Uterus (tissue), 4 donors: ENCODE measurements around the gene SESTD1. TPM values are rescaled to one million over a fixed set of nuclear protein-coding genes. Genes with fewer than 3 reads are reported as not detected.

Experiments
- DNase-seq, 2 donors: peaks; one replicate each; pipeline ENCODE4 v3.0.0-alpha.2; 2019 to 2020
- H3K27ac ChIP-seq, 2 donors: fragments of 200-600 bp; sonication (generic); 1 replicate in 1 of 2; 2 replicates in 1 of 2; pipeline ENCODE4 v1.5.1; 2016 to 2018
- H3K27me3 ChIP-seq, 2 donors: fragments of 200-600 bp; sonication (generic); one replicate each; pipeline ENCODE4 v1.5.1; 2018 to 2019; ENCODE audit warnings: control low read depth in 1 of 2
- H3K36me3 ChIP-seq, 2 donors: fragments of 200-600 bp; sonication (generic); one replicate each; pipeline ENCODE4 v1.5.1; 2019; ENCODE audit warnings: control low read depth in 1 of 2
- H3K4me1 ChIP-seq, 2 donors: fragments of 200-600 bp; sonication (generic); one replicate each; pipeline ENCODE4 v1.5.1; 2018 to 2019; ENCODE audit warnings: control low read depth in 1 of 2
- H3K4me3 ChIP-seq, 2 donors: fragments of 200-600 bp; sonication (generic); 1 replicate in 1 of 2; 2 replicates in 1 of 2; pipeline ENCODE4 v1.5.1; 2018 to 2019; ENCODE audit warnings: mild to moderate bottlenecking in 1 of 2
- H3K9me3 ChIP-seq, 2 donors: fragments of 200-600 bp; sonication (generic); one replicate each; pipeline ENCODE4 v1.5.1; 2019; ENCODE audit warnings: control low read depth in 1 of 2
- CTCF ChIP-seq, 4 experiments: fragments of 200-600 bp in 2 of 4; fragments of 450-650 bp in 2 of 4; sonication (generic) in 2 of 4; IDR thresholded peaks; one replicate each; pipeline ENCODE4 v1.5.1; 2016 to 2019; ENCODE audit warnings: antibody characterized with exemption in 4 of 4, mild to moderate bottlenecking in 2 of 4, moderate library complexity in 1 of 4
- POLR2A ChIP-seq, 2 donors: fragments of 450-650 bp; IDR thresholded peaks; one replicate each; pipeline ENCODE4 v1.6.1; 2016; ENCODE audit warnings: antibody characterized with exemption in 2 of 2, mild to moderate bottlenecking in 1 of 2, moderate library complexity in 1 of 2
- intact Hi-C: fragments of 100-400 bp; cut with DNase I; formaldehyde crosslinking; loops from one replicate; pipeline ENCODE4 v1.15.1; 2023; ENCODE audit warnings: low total_unique reads
- total RNA-seq, 4 donors: library from RNA; depleted of rRNA in 3 of 4; stranded (reverse); fragments of >200 nt in 3 of 4; gene quantifications; one replicate each; pipeline versions ENCODE4 v1.1.0 to v1.2.4, GENCODE V29; 2014 to 2023
- donor health status: DM: yes; HTN: yes; CAD: no.

The SESTD1 gene
- total RNA-seq, 4 donors from 2014 or later: 5.6 to 64.7 (median 32.8) TPM

- H3K9me3 ChIP-seq: no peaks in the 10 kb centered on the region
- intact Hi-C loops: no loop called here
- TF ChIP-seq POLR2A (IDR thresholded peaks at IDR 0.05): no peak
- TF ChIP-seq CTCF (IDR thresholded peaks at IDR 0.05): no peak
- H3K4me3 ChIP-seq: no peak overlapping the region
- no peak overlapping the region for H3K27ac ChIP-seq
- no peaks in the 10 kb centered on the region for H3K4me1 ChIP-seq
- DNase-seq: no peak
- H3K36me3 ChIP-seq: no peaks in the 10 kb centered on the region
- no peaks in the 10 kb centered on the region for H3K27me3 ChIP-seq
These were observed 21.6 kb downstream of the SESTD1 start for GRCh38 chr2:179243046-179243445.

GRCh38 chr2:179240481-179241451 lies 23.9 kb downstream of the SESTD1 start:
- no peak overlapping the region for H3K27ac ChIP-seq
- intact Hi-C loops: no loop called here
- H3K27me3 ChIP-seq: no peaks in the 10 kb centered on the region
- TF ChIP-seq CTCF (IDR thresholded peaks at IDR 0.05) (no peak), POLR2A (IDR thresholded peaks at IDR 0.05) (no peak)
- no peaks in the 10 kb centered on the region for H3K9me3 ChIP-seq
- DNase-seq: no peak
- H3K4me3 ChIP-seq: no peak overlapping the region
- H3K4me1 ChIP-seq: no peaks in the 10 kb centered on the region
- H3K36me3 ChIP-seq: no peaks in the 10 kb centered on the region

- H3K4me3 ChIP-seq: no peak overlapping the region
- intact Hi-C loops: no loop called here
- DNase-seq: no peak
- no peak overlapping the region for H3K27ac ChIP-seq
- H3K4me1 ChIP-seq: no peaks in the 10 kb centered on the region
- no peaks in the 10 kb centered on the region for H3K9me3 ChIP-seq
- TF ChIP-seq CTCF (IDR thresholded peaks at IDR 0.05) (no peak), POLR2A (IDR thresholded peaks at IDR 0.05) (no peak)
- H3K27me3 ChIP-seq: no peaks in the 10 kb centered on the region
- H3K36me3 ChIP-seq: no peaks in the 10 kb centered on the region
These were observed 24.8 kb downstream of the SESTD1 start for GRCh38 chr2:179239838-179240237.

- Histone ChIP-seq H3K27me3 (no peaks in the 10 kb centered on the region), H3K9me3 (no peaks in the 10 kb centered on the region), H3K4me1 (no peaks in the 10 kb centered on the region), H3K27ac (no peak overlapping the region), H3K36me3 (no peaks in the 10 kb centered on the region), H3K4me3 (no peak overlapping the region)
- no peak for DNase-seq
- TF ChIP-seq POLR2A (IDR thresholded peaks at IDR 0.05): no peak
- TF ChIP-seq CTCF (IDR thresholded peaks at IDR 0.05): no peak
- intact Hi-C loops: no loop called here
These were observed 25.4 kb downstream of the SESTD1 start for GRCh38 chr2:179239195-179239594.

- no peak for DNase-seq
- H3K4me3 ChIP-seq: no peak overlapping the region
- H3K27ac ChIP-seq: no peak overlapping the region
- H3K9me3 ChIP-seq: no peaks in the 10 kb centered on the region
- H3K27me3 ChIP-seq: no peaks in the 10 kb centered on the region
- intact Hi-C loops: no loop called here
- no peaks in the 10 kb centered on the region for H3K4me1 ChIP-seq
- TF ChIP-seq CTCF (IDR thresholded peaks at IDR 0.05): no peak
- TF ChIP-seq POLR2A (IDR thresholded peaks at IDR 0.05): no peak
- H3K36me3 ChIP-seq: no peaks in the 10 kb centered on the region
These were observed 26.6 kb downstream of the SESTD1 start for GRCh38 chr2:179238027-179238426.
